GM19025 (cell line): Measurements from ENCODE around the gene MAS1L.
"Not testable (repeated sequence)": the region's sequence is repeated elsewhere in the genome, so short reads cannot be mapped to it uniquely, and the experiment has no call there.

Experiments used
- ATAC-seq: cut with Tn5 transposase; IDR thresholded peaks from one replicate; pipeline ENCODE4 v1.9.1; 2021; ENCODE audit warnings: mild to moderate bottlenecking, low read depth, moderate library complexity; ENCODE audit not compliant: unreplicated experiment

The MAS1L gene

GRCh38 chr6:29487131-29487530, 625 bp downstream of the MAS1L start:
- ATAC-seq: no peak

DNA sequence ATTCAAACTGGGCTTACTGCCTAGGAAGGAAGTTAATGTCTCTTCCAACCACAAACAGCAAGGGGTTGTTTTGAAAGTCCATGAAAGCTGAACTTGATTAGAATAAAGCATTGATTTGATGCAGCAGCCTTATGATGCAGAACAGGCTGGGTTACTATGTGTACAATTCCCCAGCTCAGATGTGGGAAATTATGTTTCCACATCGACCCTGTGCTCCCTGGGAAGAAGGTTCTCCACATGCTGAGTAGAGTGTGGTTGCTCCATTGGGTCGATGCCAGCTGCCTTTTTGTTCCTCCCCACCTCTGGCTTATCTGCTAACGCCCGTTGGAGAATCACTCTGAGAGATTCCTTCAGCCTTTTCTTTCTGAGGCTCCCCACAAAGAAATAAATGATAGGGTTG, 1.2 kb downstream of the MAS1L start:
- no peak for ATAC-seq

GRCh38 chr6:29483735-29484134, 4.0 kb downstream of the MAS1L start:
- no peak for ATAC-seq

GRCh38 chr6:29483186-29483585, 4.6 kb downstream of the MAS1L start:
- ATAC-seq: no peak

DNA sequence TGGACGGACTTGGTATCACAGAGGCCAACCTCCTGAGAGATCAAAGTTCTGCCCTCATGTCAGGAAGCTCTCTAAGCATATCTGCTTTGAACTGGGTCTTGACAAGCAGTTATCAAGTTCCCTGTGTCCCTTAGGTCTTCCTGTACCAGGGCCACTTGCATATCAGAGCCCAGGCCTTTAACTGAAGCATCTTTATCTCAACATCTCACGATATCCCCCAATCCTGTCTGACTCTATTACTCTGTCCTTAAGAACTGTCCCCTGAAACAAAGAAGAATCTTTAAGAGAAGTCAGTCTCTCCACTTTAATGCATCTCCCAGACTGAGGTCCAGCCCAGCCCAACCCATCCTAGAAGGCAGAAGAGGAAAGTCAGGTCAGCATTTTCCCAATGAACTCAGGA, 8.2 kb downstream of the MAS1L start:
- ATAC-seq: no peak

GRCh38 chr6:29478740-29479139, 9.0 kb downstream of the MAS1L start:
- ATAC-seq: no peak

DNA sequence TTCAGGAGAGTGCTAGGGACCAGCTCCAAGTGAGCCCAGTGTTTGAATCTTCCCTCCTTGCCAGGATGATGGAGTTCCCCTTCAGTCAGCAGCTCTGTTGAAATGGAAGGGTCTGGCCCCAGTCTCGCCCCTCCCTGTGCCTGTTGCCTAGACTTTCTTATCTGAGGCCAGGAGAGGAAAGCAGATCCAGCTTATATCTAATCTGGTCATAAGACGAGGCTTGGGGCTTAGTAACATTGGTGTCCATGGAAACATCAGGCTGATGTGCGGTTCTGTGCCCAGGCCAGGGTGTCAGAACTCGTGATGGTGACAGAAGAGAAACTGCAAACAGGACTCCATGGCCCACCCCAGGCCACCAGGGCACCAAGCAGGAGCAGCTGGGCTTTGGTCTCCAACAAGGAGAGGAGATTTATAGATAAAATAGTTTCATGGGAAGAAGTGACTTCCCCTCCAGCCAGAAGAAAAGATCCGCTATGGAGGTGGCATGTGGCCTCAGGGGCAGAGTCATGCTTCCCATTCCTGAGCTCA, 9.8 kb downstream of the MAS1L start:
- ATAC-seq: no peak

DNA sequence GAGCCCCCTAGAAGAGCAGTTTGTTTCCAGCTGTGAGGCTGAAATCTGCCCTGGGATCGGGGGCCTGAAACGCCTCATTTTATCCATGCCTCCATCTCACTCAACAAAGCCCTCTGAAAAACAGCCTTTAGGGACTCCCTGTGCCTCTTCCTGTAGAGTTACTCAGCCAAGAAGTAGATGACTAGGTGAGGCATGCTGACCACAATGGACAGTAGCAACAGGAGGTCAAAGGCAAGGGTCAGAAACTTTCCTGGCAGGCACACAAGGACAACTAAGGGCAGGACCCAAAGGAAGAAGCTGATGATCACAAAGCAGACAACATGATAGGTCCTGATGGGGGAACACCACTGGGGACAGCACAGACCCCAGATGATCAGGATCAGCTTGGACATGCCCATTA, 12.8 kb downstream of the MAS1L start:
- no peak for ATAC-seq

DNA sequence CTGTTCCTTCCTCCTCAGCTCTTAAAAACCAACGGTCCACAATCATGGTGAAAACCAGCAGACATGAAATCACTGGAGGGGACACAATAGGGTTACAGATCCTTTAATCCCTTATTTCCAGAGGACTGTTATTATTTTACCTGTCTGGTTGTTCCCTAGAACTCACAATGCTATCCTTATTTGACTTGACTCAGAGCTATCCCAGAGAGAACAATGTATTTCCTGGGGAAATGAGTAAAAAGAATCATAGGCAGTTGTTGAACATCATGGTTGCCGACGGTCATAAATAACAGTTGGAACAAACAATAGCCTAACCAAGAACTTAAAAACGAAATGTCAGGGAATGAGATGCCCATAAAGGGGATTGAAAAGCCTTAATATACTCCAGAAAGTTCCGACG, 21.5 kb downstream of the MAS1L start:
- ATAC-seq: no peak

- no peak for ATAC-seq
Measured at GRCh38 chr6:29465801-29466200, 22.0 kb downstream of the MAS1L start.

- no peak for ATAC-seq
Measured at GRCh38 chr6:29465279-29465678, 22.5 kb downstream of the MAS1L start.

- no peak for ATAC-seq
Measured at GRCh38 chr6:29462022-29462421, 25.7 kb downstream of the MAS1L start.

- no peak for ATAC-seq
Measured at GRCh38 chr6:29461021-29461814, 26.5 kb downstream of the MAS1L start.

GRCh38 chr6:29456971-29457370, 30.8 kb downstream of the MAS1L start, which contains the start of the genes OR11A1 and OR2H1:
Gene OR11A1 (minus strand): TSS chr6:29457071. CDS start chr6:29427641, 29,430 bp downstream.
Gene OR2H1 (plus strand): TSS chr6:29457155. CDS start chr6:29461770, 4,615 bp downstream.
- no peak for ATAC-seq

- ATAC-seq: no peak
Measured at GRCh38 chr6:29451471-29452193, 36.1 kb downstream of the MAS1L start.

DNA sequence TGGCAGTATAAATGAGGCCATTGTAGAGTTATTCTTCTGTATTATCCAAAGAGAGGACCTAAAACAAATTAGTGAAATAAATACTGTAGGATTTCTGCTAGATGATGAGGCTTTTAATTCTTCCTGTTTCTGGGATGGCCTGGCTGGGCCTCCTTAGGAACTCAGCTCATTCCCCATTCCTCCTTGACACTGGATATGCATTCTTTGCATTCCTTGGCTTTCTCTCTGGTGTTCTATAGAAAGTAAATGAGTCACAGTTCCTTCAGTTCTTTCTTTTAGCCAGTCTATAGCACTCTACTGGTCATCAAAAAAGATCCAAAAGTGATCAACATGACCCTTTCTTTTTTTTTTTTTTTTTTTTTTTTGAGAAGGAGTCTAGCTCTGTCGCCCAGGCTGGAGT, 40.1 kb downstream of the MAS1L start:
- ATAC-seq: no peak

- not testable (repeated sequence) for ATAC-seq
Measured at GRCh38 chr6:29444031-29444430, 43.7 kb downstream of the MAS1L start.

GRCh38 chr6:29442719-29443118, 45.0 kb downstream of the MAS1L start:
- no peak for ATAC-seq

DNA sequence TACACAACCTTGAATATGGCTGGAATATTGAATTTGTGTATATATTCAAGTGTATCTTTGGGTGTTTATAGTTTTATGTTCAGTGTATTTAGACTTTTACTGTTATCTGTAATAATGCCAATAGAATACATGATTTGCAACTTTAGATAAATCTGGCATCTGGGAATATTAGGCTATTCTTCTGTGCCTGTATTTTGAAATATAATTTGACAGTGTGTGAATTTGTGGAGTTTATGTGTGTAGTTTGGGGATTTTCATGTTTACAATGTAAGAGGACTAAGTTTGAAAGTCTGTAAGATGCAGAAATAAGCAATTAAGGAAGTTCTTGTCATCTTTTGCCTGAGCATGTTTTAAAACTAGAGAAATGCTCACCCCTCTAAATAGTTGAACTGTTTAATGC, 48.8 kb downstream of the MAS1L start, which contains the start of gene OR10C1:
Gene OR10C1 (plus strand): TSS at position 301 of the 400 bp plus-strand sequence. CDS start 710 bp downstream, outside the sequence.
- ATAC-seq: no peak

DNA sequence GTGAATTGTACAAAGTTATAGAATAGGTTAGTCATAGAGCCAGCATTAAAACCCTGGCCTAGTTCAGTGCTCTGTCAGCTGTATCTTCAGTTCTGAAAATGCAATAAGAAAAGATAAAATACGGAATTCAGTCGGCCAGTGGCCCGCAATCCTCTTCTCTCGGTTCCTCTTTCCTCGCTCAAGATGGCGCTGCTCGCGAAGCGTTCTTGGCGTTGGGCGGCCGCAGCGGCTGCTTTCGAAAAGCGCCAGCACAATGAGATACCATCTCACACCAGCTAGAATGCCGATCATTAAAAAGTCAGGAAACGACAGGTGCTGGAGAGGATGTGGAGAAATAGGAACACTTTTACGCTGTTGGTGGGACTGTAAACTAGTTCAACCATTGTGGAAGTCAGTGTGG, 51.0 kb downstream of the MAS1L start:
- ATAC-seq: not testable (repeated sequence)
